Astrocyte of the hippocampus (primary cell): ENCODE results near the gene SCYGR3.

ENCODE experiments used
- DNase-seq: peaks from one replicate; pipeline ENCODE4 v3.0.0; 2011; ENCODE audit warnings: low read depth, low spot score

SCYGR3 gene

GRCh38 chr2:227614740-227615139 lies at the start of gene SCYGR3:
TSS of gene SCYGR3 (minus strand) at chr2:227614840. CDS start at chr2:227614840, 0 bp downstream.
- no peak for DNase-seq

- DNase-seq = no peak
Observed at GRCh38 chr2:227661827-227662226, 47.2 kb upstream of the SCYGR3 start.

- DNase-seq = no peak
Observed at GRCh38 chr2:227661025-227661649, 46.5 kb upstream of the SCYGR3 start.

GRCh38 chr2:227657199-227657845 lies 42.7 kb upstream of the SCYGR3 start:
- peak; percentile 60 for DNase-seq

GRCh38 chr2:227655454-227655853 lies 40.8 kb upstream of the SCYGR3 start:
- peak; percentile 65 for DNase-seq

GRCh38 chr2:227654426-227654825 lies 39.8 kb upstream of the SCYGR3 start:
- no peak for DNase-seq

GRCh38 chr2:227653419-227653818 lies 38.8 kb upstream of the SCYGR3 start:
- DNase-seq = no peak

- no peak for DNase-seq
Observed at GRCh38 chr2:227643990-227644551, 29.4 kb upstream of the SCYGR3 start.

GRCh38 chr2:227642656-227643055 lies 28.0 kb upstream of the SCYGR3 start:
- peak; percentile 28 for DNase-seq

- no peak for DNase-seq
Observed at GRCh38 chr2:227634201-227634600, 19.6 kb upstream of the SCYGR3 start.

GRCh38 chr2:227632827-227633226 lies 18.2 kb upstream of the SCYGR3 start:
- DNase-seq = no peak

- no peak for DNase-seq
Observed at GRCh38 chr2:227630322-227630721, 15.7 kb upstream of the SCYGR3 start.

- no peak for DNase-seq
Observed at GRCh38 chr2:227629435-227629834, 14.8 kb upstream of the SCYGR3 start.

GRCh38 chr2:227627769-227628168 lies 13.1 kb upstream of the SCYGR3 start:
- no peak for DNase-seq

- DNase-seq = no peak
Observed at GRCh38 chr2:227626580-227627151, 12.0 kb upstream of the SCYGR3 start.

GRCh38 chr2:227625420-227625819 lies 10.8 kb upstream of the SCYGR3 start:
- no peak for DNase-seq

- peak; percentile 46 for DNase-seq
Observed at GRCh38 chr2:227623226-227623625, 8.6 kb upstream of the SCYGR3 start.

- DNase-seq = no peak
Observed at GRCh38 chr2:227617316-227618230, 2.9 kb upstream of the SCYGR3 start, which contains the start of gene SCYGR4. TSS of gene SCYGR4 (plus strand) at chr2:227617498. CDS start at chr2:227617498, 0 bp downstream.

GRCh38 chr2:227616631-227617030 lies 2.0 kb upstream of the SCYGR3 start:
- no peak for DNase-seq

GRCh38 chr2:227615906-227616305 lies 1.3 kb upstream of the SCYGR3 start:
- DNase-seq = no peak

GRCh38 chr2:227615181-227615580 lies 541 bp upstream of the SCYGR3 start:
- DNase-seq = no peak

GRCh38 chr2:227614246-227614645 lies 394 bp downstream of the SCYGR3 start:
- no peak for DNase-seq
